OCI-LY7 (cell line): ENCODE data around the gene BAG2. TPM values are rescaled to one million over a fixed set of nuclear protein-coding genes. Genes with fewer than 3 reads are reported as not detected.

ENCODE experiments used
- BruUV-seq: library from RNA; stranded (reverse); fragments of 400-500 nt; replicated peaks from 2 replicates; lab custom pipeline; 2021; lab: Mats Ljungman, UMichigan
- CTCF ChIA-PET: fragments of 300-600 bp; sonication (Branson Sonifier 250); formaldehyde crosslinking; loops from one replicate; lab custom pipeline; 2022; ENCODE audit warnings: antibody characterized with exemption; ENCODE audit not compliant: unreplicated experiment; lab: Charles Lee
- POLR2A ChIA-PET: fragments of 300-600 bp; sonication (Branson Sonifier 250); formaldehyde crosslinking; loops from one replicate; lab custom pipeline; 2022; ENCODE audit warnings: antibody characterized with exemption; lab: Charles Lee
- DNase-seq: peaks from one replicate; pipeline ENCODE4 v3.0.0-alpha.2; 2015; ENCODE audit warnings: low spot score
- H2AFZ ChIP-seq: fragments of 200-600 bp; sonication (generic), shearing (Covaris generic); 2 replicates; pipeline ENCODE4 v1.6.1; 2014; ENCODE audit warnings: mild to moderate bottlenecking, antibody characterized with exemption, low read length, moderate library complexity
- H3K27ac ChIP-seq: fragments of 200-600 bp; sonication (generic); 2 replicates; pipeline ENCODE4 v1.5.1; 2014; ENCODE audit warnings: mixed run types, low read depth, mild to moderate bottlenecking, moderate library complexity, low read length, inconsistent platforms; ENCODE audit not compliant: poor library complexity, severe bottlenecking
- H3K36me3 ChIP-seq: fragments of 200-600 bp; sonication (generic); 2 replicates; pipeline ENCODE4 v1.6.1; 2014; ENCODE audit warnings: mild to moderate bottlenecking, antibody characterized with exemption, low read length, moderate library complexity, mixed read lengths; ENCODE audit not compliant: insufficient read depth
- H3K4me1 ChIP-seq: fragments of 200-600 bp; sonication (generic); 2 replicates; pipeline ENCODE4 v1.5.1; 2014; ENCODE audit warnings: mild to moderate bottlenecking, low read length; ENCODE audit not compliant: insufficient read depth, poor library complexity, severe bottlenecking
- H3K4me2 ChIP-seq: fragments of 200-600 bp; sonication (generic); 2 replicates; pipeline ENCODE4 v1.6.1; 2014; ENCODE audit warnings: mild to moderate bottlenecking, low read length
- H3K4me3 ChIP-seq: fragments of 200-600 bp; sonication (generic); 2 replicates; pipeline ENCODE4 v1.5.1; 2014; ENCODE audit warnings: mild to moderate bottlenecking, low read depth, low read length; ENCODE audit not compliant: poor library complexity, severe bottlenecking
- H3K79me2 ChIP-seq: fragments of 200-600 bp; sonication (generic); 2 replicates; pipeline ENCODE4 v1.6.1; 2016; ENCODE audit warnings: low read depth, mild to moderate bottlenecking, low read length, moderate library complexity, mixed read lengths; ENCODE audit not compliant: insufficient read depth
- H3K9me2 ChIP-seq: fragments of 200-600 bp; sonication (generic); 2 replicates; pipeline ENCODE4 v1.6.1; 2016; ENCODE audit warnings: mild to moderate bottlenecking, low read length, mixed read lengths; ENCODE audit not compliant: insufficient read depth
- H3K9me3 ChIP-seq: fragments of 200-600 bp; sonication (generic); 2 replicates; pipeline ENCODE4 v1.6.1; 2014; ENCODE audit warnings: mild to moderate bottlenecking, mixed run types, low read length, mixed read lengths
- H4K20me1 ChIP-seq: fragments of 200-600 bp; sonication (generic); 2 replicates; pipeline ENCODE4 v1.6.1; 2014; ENCODE audit warnings: mild to moderate bottlenecking, antibody characterized with exemption, low read length, moderate library complexity, mixed read lengths; ENCODE audit not compliant: insufficient read depth
- CTCF ChIP-seq: fragments of 200-600 bp; sonication (generic); conservative IDR thresholded peaks from 2 replicates; pipeline ENCODE4 v1.5.1; 2014; ENCODE audit warnings: mild to moderate bottlenecking, antibody characterized with exemption, low read length, moderate library complexity, mixed read lengths
- EZH2phosphoT487 ChIP-seq: fragments of 200-600 bp; sonication (generic); IDR thresholded peaks from 2 replicates; pipeline ENCODE4 v1.6.1; 2018; ENCODE audit warnings: low read depth, borderline replicate concordance, mild to moderate bottlenecking, mixed run types, antibody characterized with exemption, low read length, moderate library complexity, mixed read lengths
- intact Hi-C: fragments of 100-400 bp; cut with micrococcal nuclease; formaldehyde crosslinking; loops from one replicate; pipeline ENCODE4 v1.10.0; 2022; ENCODE audit not compliant: unreplicated experiment
- total RNA-seq, 2 experiments: library from RNA; depleted of rRNA in 1 of 2; stranded (reverse); fragments of >200 nt in 1 of 2; shearing (Covaris generic) in 1 of 2; gene quantifications; 2 replicates each; pipeline ENCODE4 v1.2.3, GENCODE V29; 2014 to 2022

Gene BAG2
- total RNA-seq, 2 experiments from 2014 or later, result 7.7 to 8.7 TPM

- Histone ChIP-seq H3K79me2 (no peaks in the 10 kb centered on the region), H3K9me2 (no peaks in the 10 kb centered on the region), H3K9me3 (no peaks in the 10 kb centered on the region), H2AFZ (no peak overlapping the region), H4K20me1 (no peaks in the 10 kb centered on the region), H3K27ac (no peak overlapping the region), H3K4me3 (no peak overlapping the region), H3K36me3 (peaks cover 48% of the 10 kb centered on the region), H3K4me1 (no peaks in the 10 kb centered on the region), H3K4me2 (no peak overlapping the region)
- POLR2A ChIA-PET, result no interaction called here
- no peak for DNase-seq
- CTCF ChIA-PET, result no interaction called here
- no peak for TF ChIP-seq CTCF
- TF ChIP-seq EZH2phosphoT487, result no peak
- BruUV-seq, result no TSS peak
- intact Hi-C loops, result no loop called here
Observed at GRCh38 chr6:57159127-57159526, 13.0 kb upstream of the BAG2 start.

- H3K9me3 ChIP-seq, result no peaks in the 10 kb centered on the region
- TF ChIP-seq CTCF (no peak), EZH2phosphoT487 (no peak)
- no peak overlapping the region for H3K4me2 ChIP-seq
- ChIA-PET CTCF (no interaction called here), POLR2A (interaction anchor here (0.5 to 2.1 kb wide), 5 partner anchors 10 to 69 kb away, joined by 3 to 11 read pairs (median 4); partner anchors contain the start of gene BAG2)
- no peak overlapping the region for H2AFZ ChIP-seq
- intact Hi-C loops, result loop anchor here (5.0 kb wide), 1 partner anchor 35 kb away; no protein-coding TSS in a partner anchor
- H3K36me3 ChIP-seq, result peaks cover 59% of the 10 kb centered on the region
- no TSS peak for BruUV-seq
- H3K4me1 ChIP-seq, result no peaks in the 10 kb centered on the region
- no peak for DNase-seq
- no peak overlapping the region for H3K27ac ChIP-seq
- H3K79me2 ChIP-seq, result no peaks in the 10 kb centered on the region
- H4K20me1 ChIP-seq, result no peaks in the 10 kb centered on the region
- H3K9me2 ChIP-seq, result no peaks in the 10 kb centered on the region
- H3K4me3 ChIP-seq, result no peak overlapping the region
Observed at GRCh38 chr6:57162028-57162427, 10.1 kb upstream of the BAG2 start.

GRCh38 chr6:57162516-57162915, 9.6 kb upstream of the BAG2 start:
- no peak overlapping the region for H3K4me2 ChIP-seq
- ChIA-PET CTCF (no interaction called here), POLR2A (interaction anchor here (0.5 to 2.1 kb wide), 7 partner anchors 8 to 70 kb away, joined by 3 to 11 read pairs (median 3); partner anchors contain the start of gene BAG2)
- DNase-seq, result no peak
- no peak for TF ChIP-seq EZH2phosphoT487
- no peak for TF ChIP-seq CTCF
- H3K79me2 ChIP-seq, result no peaks in the 10 kb centered on the region
- BruUV-seq, result no TSS peak
- H3K27ac ChIP-seq, result no peak overlapping the region
- intact Hi-C loops, result loop anchor here (5.0 kb wide), 1 partner anchor 35 kb away; no protein-coding TSS in a partner anchor
- no peaks in the 10 kb centered on the region for H4K20me1 ChIP-seq
- H3K36me3 ChIP-seq, result peaks cover 63% of the 10 kb centered on the region
- no peaks in the 10 kb centered on the region for H3K9me2 ChIP-seq
- H3K4me3 ChIP-seq, result no peak overlapping the region
- H3K4me1 ChIP-seq, result no peaks in the 10 kb centered on the region
- no peak overlapping the region for H2AFZ ChIP-seq
- H3K9me3 ChIP-seq, result no peaks in the 10 kb centered on the region
